Panc1 (cell line): ENCODE data around the gene LRRTM3. TPM values are rescaled to one million over a fixed set of nuclear protein-coding genes. Genes with fewer than 3 reads are reported as not detected.

Experiments
- ATAC-seq: fragments of 200-7000 bp; cut with Tn5 transposase; 2 replicates; pipeline ENCODE4 v1.9.1; 2020; ENCODE audit warnings: mild to moderate bottlenecking, moderate library complexity
- BruUV-seq: library from RNA; stranded (reverse); fragments of 400-500 nt; replicated peaks from 2 replicates; lab custom pipeline; 2021; lab: Mats Ljungman, UMichigan
- CTCF ChIA-PET: fragments of 300-600 bp; sonication (Branson Sonifier 250); formaldehyde crosslinking; loops from one replicate; lab custom pipeline; 2022; ENCODE audit warnings: antibody characterized with exemption; lab: Charles Lee
- POLR2A ChIA-PET: fragments of 300-600 bp; sonication (Branson Sonifier 250); formaldehyde crosslinking; loops from one replicate; lab custom pipeline; 2022; ENCODE audit warnings: antibody characterized with exemption; lab: Charles Lee
- DNase-seq: peaks from one replicate; pipeline ENCODE4 v3.0.0-alpha.2; 2010; ENCODE audit warnings: low read depth, low spot score
- H3K27ac ChIP-seq: 2 replicates; pipeline ENCODE4 v1.5.1; 2011; ENCODE audit warnings: mild to moderate bottlenecking, low read length, inconsistent platforms
- H3K27me3 ChIP-seq: fragments of 200-500 bp; sonication (Bioruptor generic); 2 replicates; pipeline ENCODE4 v1.6.0; 2014; ENCODE audit warnings: low read length, inconsistent platforms; ENCODE audit not compliant: control insufficient read depth, insufficient read depth
- H3K36me3 ChIP-seq: fragments of 200-500 bp; sonication (Bioruptor generic); 2 replicates; pipeline ENCODE4 v1.5.1; 2014; ENCODE audit warnings: inconsistent platforms, mild to moderate bottlenecking, low read length, moderate library complexity; ENCODE audit not compliant: control insufficient read depth, insufficient read depth
- H3K4me1 ChIP-seq: 2 replicates; pipeline ENCODE4 v1.5.1; 2011; ENCODE audit warnings: inconsistent platforms, mild to moderate bottlenecking, low read length, moderate library complexity; ENCODE audit not compliant: control insufficient read depth, insufficient read depth
- H3K4me3 ChIP-seq, 2 experiments: 2 replicates each; pipeline ENCODE4 v1.5.1; 2011 to 2012; ENCODE audit warnings: low read depth in 2 of 2, low read length in 2 of 2, mild to moderate bottlenecking in 2 of 2, inconsistent platforms in 1 of 2, moderate library complexity in 1 of 2
- H3K9me3 ChIP-seq: fragments of 200-500 bp; sonication (Bioruptor generic); 2 replicates; pipeline ENCODE4 v1.5.1; 2014; ENCODE audit warnings: low read depth, mild to moderate bottlenecking, inconsistent platforms, low read length, moderate library complexity; ENCODE audit not compliant: control insufficient read depth, insufficient read depth
- CTCF ChIP-seq: fragments of 450-650 bp; IDR thresholded peaks from 2 replicates; pipeline ENCODE4 v1.5.1; 2017; ENCODE audit warnings: mild to moderate bottlenecking
- POLR2AphosphoS5 ChIP-seq: IDR thresholded peaks from 2 replicates; pipeline ENCODE4 v1.6.1; 2012; ENCODE audit warnings: mild to moderate bottlenecking, low read depth, low read length, moderate library complexity
- REST ChIP-seq, 2 experiments: IDR thresholded peaks; 2 replicates each; pipeline ENCODE4 v1.6.1; 2011 to 2012; ENCODE audit warnings: low read depth in 2 of 2, control low read depth in 1 of 2, low read length in 1 of 2, mild to moderate bottlenecking in 1 of 2, moderate library complexity in 1 of 2; ENCODE audit not compliant: insufficient read depth in 1 of 2
- SIN3A ChIP-seq: IDR thresholded peaks from 2 replicates; pipeline ENCODE4 v1.6.1; 2012; ENCODE audit warnings: low read depth, mild to moderate bottlenecking, low read length, moderate library complexity, borderline replicate concordance; ENCODE audit not compliant: insufficient read depth
- TCF7L2 ChIP-seq: IDR thresholded peaks from 2 replicates; pipeline ENCODE4 v1.6.1; 2011; ENCODE audit warnings: mild to moderate bottlenecking, low read depth, low read length, inconsistent platforms
- in situ Hi-C: cut with HindIII; loops from 2 replicates; pipeline ENCODE4 v1.10.0; 2016; ENCODE audit warnings: low sequenced_read_pairs, low pct_unique_long_range_greater_than_20kb
- intact Hi-C: fragments of 100-400 bp; cut with micrococcal nuclease; formaldehyde crosslinking; loops from one replicate; pipeline ENCODE4 v1.10.0; 2022; ENCODE audit not compliant: unreplicated experiment
- total RNA-seq: library from RNA; stranded (reverse); gene quantifications from one replicate; pipeline ENCODE4 v1.2.1, GENCODE V29; 2021; ENCODE audit not compliant: unreplicated experiment

Gene LRRTM3
- total RNA-seq, 1 experiment from 2014 or later: 0.10 TPM

- CTCF ChIA-PET: no interaction called here
- no peak overlapping the region for H3K4me3 ChIP-seq
- no peaks in the 10 kb centered on the region for H3K4me1 ChIP-seq
- intact Hi-C loops (no loop called here), in situ Hi-C loops (no loop called here)
- POLR2A ChIA-PET: no interaction called here
- DNase-seq (no peak), ATAC-seq (no peak)
- no peaks in the 10 kb centered on the region for H3K9me3 ChIP-seq
- no peak overlapping the region for H3K27ac ChIP-seq
- no TSS peak for BruUV-seq
- TF ChIP-seq SIN3A (no peak), CTCF (no peak), REST (IDR thresholded peaks at IDR 0.05; ENCODE audit: insufficient read depth in 1 of 2, low read depth in 2 of 2, low read length in 1 of 2) (no peak), POLR2AphosphoS5 (no peak), TCF7L2 (no peak)
- H3K36me3 ChIP-seq: no peaks in the 10 kb centered on the region
- no peaks in the 10 kb centered on the region for H3K27me3 ChIP-seq
These were observed 153.3 kb downstream of the LRRTM3 start for GRCh38 chr10:67079126-67079525.

GRCh38 chr10:67086327-67087134, 160.7 kb downstream of the LRRTM3 start:
- no peak for ATAC-seq
- DNase-seq: no peak
- H3K27ac ChIP-seq: no peak overlapping the region
- H3K36me3 ChIP-seq: no peaks in the 10 kb centered on the region
- no peak overlapping the region for H3K4me3 ChIP-seq
- no peaks in the 10 kb centered on the region for H3K9me3 ChIP-seq
- POLR2A ChIA-PET: no interaction called here
- BruUV-seq: no TSS peak
- intact Hi-C loops (no loop called here), in situ Hi-C loops (no loop called here)
- no peaks in the 10 kb centered on the region for H3K27me3 ChIP-seq
- H3K4me1 ChIP-seq: no peaks in the 10 kb centered on the region
- CTCF ChIA-PET: no interaction called here
- TF ChIP-seq CTCF (no peak), POLR2AphosphoS5 (no peak), REST (IDR thresholded peaks at IDR 0.05; ENCODE audit: insufficient read depth in 1 of 2, low read depth in 2 of 2, low read length in 1 of 2) (no peak), TCF7L2 (no peak), SIN3A (no peak)
